Activated T-cell treated with anti-CD3 and anti-CD28 coated beads, Interleukin-2, amount 50 U/mL, for 48 hours (primary cell): ENCODE measurements around the gene FXN.
"Not testable (repeated sequence)": the region's sequence is repeated elsewhere in the genome, so short reads cannot be mapped to it uniquely, and the experiment has no call there.

Experiments used
- DNase-seq, 2 experiments: peaks; one replicate each; pipeline ENCODE4 v3.0.0-alpha.2; 2020

Gene FXN

DNA sequence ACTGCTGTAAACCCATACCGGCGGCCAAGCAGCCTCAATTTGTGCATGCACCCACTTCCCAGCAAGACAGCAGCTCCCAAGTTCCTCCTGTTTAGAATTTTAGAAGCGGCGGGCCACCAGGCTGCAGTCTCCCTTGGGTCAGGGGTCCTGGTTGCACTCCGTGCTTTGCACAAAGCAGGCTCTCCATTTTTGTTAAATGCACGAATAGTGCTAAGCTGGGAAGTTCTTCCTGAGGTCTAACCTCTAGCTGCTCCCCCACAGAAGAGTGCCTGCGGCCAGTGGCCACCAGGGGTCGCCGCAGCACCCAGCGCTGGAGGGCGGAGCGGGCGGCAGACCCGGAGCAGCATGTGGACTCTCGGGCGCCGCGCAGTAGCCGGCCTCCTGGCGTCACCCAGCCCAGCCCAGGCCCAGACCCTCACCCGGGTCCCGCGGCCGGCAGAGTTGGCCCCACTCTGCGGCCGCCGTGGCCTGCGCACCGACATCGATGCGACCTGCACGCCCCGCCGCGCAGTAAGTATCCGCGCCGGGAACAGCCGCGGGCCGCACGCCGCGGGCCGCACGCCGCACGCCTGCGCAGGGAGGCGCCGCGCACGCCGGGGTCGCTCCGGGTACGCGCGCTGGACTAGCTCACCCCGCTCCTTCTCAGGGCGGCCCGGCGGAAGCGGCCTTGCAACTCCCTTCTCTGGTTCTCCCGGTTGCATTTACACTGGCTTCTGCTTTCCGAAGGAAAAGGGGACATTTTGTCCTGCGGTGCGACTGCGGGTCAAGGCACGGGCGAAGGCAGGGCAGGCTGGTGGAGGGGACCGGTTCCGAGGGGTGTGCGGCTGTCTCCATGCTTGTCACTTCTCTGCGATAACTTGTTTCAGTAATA lies at the start of gene FXN:
FXN (plus strand) TSS at position 315 of the 871 bp plus-strand sequence; CDS start at position 346, 31 bp downstream.
- peak; percentile 91 to 92 for DNase-seq

DNA sequence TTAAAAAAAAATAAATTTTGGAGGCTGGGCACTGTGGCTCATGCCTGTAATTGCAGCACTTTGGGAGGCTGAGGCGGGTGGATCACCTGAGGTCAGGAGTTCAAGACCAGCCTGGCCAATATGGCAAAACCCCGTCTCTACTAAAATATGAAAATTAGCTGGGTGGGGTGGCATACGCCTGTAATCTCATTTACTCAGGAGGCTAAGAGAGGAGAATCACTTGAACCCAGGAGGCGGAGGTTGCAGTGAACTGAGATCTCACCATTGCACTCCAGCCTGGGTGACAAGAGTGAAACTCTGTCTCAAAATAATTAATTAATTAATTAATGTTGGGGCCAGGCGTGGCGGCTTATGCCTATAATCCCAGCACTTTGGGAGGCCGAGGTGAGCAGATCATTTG lies 48.6 kb upstream of the FXN start:
- not testable (repeated sequence) for DNase-seq

DNA sequence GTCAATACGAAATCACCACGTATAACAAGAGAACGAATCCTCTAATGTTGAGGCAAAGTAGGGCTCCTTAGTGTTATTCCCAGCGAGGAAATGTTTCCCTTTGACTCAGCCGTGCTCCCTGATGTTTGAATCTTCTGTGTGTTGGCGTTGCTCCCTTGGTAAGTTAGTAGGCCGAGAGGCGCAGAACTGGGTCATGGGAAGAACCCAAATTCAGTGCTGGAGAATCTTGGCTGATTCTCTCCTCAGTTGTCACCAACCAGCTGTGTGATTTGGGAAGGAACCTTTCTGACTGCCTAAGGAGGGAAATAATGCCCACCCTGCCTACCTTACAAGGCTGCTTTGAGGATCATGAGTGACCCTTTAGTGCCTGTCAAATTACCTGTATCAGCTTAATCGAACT lies 44.1 kb upstream of the FXN start:
- no peak for DNase-seq

DNA sequence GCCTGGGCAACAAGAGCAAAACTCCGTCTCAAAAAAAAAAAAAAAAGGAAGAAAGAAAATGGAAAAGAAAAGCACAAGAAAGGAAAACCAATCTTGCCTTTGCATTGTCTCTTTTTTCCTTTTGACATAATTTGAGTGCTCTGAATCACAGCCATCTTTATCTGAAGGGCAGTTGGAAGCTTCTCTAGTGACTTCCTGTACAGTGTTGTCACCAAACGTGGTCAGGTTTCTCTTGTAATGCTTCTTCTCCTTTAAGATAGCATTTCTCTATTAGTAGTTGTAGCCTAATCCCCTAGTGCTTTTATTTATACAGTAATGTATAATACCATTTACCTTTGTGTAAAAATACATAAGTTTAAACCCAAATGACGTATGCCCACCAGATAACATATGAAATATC lies 39.8 kb upstream of the FXN start:
- DNase-seq, result no peak

DNA sequence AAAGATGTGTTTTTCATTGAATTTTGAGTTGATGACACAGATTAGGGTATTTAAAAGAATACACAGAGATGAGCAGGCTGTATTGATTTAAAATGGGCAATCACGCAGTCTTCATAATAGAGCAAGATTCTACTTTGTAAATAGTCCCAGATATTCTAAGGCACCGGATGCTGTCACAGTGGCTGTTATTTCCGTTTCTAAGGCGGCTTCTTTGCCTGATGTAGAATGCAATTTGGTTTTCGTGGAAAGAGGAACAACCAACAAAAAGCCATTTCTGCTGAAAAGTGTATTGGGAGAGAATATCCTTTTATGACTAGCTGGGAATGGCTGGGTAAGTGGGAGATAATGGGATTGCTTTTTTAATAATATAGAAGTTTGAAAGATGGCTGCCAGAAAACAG lies 39.1 kb upstream of the FXN start:
- DNase-seq, result no peak

DNA sequence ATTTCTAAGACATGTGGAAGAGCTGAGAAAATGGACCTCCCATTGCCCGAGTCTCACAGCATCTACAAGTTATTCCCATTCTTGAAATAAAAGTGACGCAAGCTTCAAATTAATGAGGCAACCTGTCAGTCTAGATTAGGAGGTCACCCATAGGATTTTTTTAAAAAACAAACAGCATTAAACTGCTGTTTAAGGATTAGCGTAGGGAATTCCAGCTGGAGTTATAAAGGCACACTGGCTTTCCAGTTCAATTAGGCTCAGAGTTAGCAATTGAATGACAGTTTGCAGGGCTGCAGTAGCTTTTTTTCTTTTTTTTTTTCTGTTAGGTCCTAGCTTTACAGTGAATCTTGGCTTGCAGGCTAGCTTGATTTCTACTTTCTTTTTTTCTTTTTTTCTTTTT lies 37.9 kb upstream of the FXN start:
- no peak for DNase-seq

DNA sequence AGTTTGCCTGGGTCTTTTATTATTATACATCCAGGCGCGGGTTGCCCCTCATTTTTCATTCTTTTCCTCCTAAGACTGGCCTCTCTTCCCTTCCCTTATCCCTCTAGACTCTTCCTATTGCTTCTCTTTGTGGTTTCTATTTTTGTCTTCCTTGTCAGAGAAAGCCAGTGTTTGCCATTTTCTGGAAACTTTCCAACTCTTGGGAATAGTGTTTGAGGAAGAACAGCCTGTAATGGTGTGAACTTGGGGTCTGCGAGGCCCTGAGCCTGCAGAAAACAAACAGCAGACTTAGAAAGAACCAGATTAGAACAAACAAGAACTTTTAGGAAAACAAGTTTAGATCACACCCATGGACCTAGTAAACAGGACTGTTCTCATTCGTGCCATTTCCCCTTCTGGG lies 37.2 kb upstream of the FXN start:
- DNase-seq, result no peak

DNA sequence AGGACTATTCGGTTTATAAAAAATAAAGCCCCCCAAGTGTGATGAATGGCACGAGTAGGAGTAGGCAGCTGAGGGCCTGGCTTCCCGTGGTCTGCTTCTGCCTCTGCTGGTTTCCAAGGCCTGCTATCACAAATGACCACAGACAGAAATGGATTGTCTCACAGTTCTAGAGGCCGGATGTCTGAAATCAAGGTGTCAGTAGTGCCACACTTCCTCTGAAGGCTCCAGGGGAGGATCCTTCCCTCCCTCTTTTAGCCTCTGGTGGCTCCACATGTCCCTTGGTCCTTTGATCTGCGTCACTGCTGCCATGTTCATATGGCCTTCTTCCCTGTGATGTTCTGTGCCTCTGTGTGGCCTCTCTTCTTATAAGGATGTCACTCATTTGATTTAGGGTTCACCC lies 36.7 kb upstream of the FXN start:
- no peak for DNase-seq

DNA sequence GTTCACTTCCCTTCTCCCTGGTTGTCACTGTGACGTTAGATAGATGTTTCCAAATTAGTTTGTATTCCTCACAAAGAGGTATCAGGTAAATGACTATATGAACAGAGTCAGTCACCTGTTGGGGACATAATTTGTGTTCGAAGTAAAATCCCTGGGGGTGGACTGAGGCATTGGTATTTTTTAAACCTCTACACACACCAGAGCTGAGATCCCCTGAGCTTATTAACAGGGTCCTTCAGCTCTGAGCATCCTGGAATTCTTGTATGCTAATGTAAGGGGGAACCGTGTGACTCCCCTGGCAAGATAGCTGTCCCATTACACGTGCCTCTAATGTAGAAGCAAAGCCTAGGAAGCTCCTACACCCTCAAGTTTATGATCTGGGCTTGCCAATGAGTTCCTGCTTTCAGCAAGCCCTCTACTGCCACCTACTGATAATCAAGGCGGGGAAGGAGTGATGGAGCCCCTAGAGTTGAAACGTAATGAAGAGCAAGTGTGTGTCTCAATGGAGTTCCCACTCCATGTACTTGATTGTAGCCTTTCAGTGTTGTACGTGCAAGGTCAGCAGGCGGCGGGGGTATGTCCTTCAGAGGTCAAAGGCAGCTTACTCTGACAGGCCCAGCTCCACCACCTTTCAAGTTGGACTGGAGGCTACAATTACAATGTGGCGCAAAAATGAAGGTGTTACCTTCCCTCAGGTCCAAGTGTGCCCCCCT lies 36.0 kb upstream of the FXN start:
- DNase-seq, result peak; percentile 69 to 72

DNA sequence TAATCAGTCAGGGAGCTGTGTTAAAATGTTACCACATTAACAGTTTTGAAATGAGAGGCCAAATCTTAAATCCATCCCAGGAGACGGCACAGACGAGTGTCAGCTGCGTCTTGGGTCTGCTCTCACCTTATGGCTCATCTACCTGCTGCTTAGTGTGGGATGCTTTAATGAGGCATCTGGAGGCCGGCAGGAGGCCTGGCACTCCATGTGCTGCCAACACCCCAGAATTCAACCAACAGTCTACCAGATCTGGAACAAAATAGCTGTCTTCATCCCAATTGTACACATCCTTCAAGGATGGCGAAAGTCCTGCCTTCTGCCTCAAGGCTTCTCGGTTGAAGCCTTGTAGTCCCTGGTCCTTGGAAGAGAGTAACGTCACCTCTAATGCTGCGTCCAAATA lies 33.6 kb upstream of the FXN start:
- no peak for DNase-seq

DNA sequence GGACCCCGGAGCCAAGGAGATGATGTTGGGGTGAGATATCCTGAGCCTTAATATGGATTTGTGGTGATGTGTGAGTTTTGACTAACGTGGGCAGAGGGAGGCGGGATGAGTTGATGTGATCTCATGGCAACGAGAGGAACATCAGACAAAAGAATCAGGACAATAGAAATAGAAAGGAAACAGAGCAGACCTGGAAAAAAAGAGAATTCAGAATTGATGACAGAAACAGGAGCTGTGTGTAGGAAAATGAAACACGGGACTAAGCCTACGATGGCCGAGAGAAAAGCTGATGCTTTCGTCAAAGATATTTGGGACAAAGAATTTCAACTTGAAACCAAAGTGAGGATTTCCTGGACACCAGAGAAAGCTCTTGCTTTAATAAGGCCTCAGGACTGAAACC lies 32.5 kb upstream of the FXN start:
- no peak for DNase-seq

DNA sequence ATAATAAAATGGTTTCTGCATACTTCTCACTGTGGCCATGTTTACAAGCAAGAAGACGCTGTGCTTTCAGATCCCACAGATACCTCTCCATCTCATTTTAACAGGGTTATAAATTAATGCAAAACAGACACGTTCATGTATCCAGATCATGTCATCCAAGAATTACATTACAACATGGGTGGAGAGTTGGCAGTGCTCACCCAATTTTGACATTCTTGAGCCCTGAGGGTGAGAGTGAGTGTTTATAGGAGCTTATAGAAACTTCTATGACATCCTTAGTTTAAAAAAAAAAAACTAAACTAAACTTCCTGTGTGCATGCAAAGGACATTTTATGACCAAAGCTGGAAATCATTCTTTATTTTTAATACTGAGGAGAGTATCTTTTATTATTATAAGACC lies 30.7 kb upstream of the FXN start:
- DNase-seq, result no peak

DNA sequence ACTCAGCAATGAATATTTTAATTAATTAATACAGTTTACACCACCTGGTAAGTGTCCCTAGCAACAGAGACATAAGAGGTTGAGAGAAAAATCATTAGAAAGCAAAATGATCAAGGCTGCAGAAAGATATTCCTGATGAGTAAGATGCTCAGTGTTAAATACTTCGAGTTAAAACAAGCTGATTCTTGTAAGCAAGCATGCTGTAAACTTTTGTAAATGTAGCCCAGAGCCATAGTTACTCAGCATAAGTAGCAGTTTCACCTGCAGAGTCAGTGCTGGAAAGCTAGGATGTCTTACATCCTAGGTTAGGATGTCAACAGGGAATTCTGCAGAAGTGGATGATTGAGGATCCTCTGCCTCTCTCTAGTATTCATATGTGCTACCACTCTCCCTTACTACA lies 25.8 kb upstream of the FXN start:
- DNase-seq, result no peak

DNA sequence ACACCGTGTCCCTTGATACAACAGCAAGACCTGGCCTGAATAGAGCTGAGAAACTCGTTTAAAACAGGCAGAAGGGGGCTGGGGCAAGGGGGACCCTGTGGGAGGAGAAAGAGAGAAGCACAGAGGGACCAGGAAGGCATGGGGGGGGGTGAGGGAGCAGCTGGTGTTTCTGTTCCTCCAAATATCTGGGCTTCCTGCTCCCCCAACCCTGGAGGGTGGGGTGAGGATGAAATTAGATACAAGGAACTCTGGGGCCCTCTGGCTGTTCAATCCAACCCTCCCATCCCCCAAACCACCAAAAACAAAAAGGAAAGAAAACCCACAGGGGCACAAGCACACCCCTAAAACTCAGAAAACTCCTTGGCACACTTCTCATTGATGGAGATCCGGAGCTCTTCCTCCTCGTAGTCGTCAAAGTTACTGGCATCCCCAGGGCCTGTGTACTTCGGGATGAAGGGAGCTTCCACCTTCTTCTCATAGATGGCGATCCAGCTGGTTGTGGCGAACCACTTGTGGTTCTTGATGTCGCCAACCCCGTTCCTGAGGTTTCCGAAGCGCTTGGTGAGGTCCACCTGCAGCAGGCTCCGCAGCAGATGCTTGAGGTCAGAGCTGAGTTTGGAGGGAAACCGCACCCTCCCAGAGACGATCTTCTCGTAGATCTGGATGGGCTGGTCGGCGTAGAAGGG lies 22.7 kb upstream of the FXN start:
- no peak for DNase-seq

DNA sequence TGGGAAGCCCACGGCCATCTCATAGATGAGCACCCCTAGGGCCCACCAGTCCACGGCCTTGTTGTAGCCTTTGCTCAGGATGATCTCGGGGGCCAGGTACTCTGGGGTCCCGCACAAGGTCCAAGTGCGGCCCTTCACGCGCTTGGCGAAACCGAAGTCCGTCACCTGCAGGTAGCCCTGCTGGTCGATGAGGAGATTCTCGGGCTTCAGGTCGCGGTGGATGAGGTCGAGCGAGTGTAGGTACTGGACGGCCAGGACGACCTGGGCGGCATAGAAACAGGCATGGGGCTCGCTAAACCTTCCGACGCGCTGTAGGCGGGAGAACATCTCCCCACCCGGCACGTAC lies 22.2 kb upstream of the FXN start:
- DNase-seq, result no peak

DNA sequence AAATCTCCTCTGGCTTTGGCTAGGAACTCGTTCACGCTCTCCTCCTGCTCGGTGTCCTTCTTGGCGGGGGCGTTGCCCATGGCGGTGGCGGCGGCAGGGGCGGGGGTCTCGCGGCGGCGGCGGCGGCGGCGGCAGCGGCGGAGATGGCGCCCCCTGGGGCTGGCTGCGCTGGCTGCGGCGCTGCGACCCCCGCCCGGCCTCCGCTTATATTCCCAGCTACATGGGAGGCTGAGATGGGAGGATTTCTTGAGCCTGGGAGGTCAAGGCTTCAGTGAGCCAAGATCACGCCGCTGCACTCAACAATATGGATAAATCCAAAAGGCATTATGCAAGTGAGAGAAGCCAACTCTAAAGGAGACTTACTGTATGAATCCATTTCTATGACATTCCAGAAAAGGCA lies 21.5 kb upstream of the FXN start, which contains the start of gene PRKACG:
PRKACG (minus strand) TSS at position 101 of the 400 bp plus-strand sequence; CDS start at position 80, 21 bp downstream.
- no peak for DNase-seq

DNA sequence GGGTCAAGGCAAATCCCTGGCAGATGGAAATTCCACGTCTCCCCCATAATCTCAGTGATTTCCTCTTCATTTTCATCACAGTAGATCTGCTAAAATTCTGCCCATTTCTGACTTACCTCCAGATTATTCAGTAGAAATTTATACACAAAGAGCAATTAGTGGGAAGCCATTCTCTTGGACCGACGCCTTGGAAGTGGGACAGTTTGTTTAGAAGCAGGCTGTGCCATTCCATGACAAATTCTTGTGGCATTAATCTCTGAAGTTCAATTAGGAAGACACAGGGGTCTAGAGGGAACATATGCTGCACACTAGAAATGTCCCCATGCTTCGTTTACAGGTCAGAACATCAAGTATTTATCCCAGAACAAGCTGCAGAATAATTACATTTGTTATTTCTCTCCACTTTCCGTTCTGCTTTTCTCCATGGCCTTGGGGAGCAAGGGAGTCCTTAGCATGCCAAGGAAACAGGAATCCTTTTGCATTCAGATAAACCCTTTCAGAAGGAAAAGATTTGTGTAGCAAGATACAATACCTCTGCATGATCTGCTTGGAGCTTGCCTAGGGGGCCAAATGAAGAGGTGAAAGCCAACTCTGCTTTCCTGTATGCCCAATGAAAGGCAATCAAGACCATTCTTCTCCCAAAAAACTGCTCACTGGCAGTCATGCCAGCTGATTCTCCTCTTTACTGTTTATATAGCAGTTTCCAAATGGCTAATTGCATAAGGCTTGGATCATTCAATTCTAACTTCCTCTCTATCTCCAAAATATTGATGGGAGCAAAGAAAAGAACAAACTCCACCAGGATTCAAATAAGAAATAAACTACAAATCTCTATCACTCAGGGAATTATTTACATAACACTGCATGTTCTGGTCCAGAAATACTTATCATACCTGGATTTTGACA lies 19.1 kb upstream of the FXN start:
- DNase-seq, result no peak

DNA sequence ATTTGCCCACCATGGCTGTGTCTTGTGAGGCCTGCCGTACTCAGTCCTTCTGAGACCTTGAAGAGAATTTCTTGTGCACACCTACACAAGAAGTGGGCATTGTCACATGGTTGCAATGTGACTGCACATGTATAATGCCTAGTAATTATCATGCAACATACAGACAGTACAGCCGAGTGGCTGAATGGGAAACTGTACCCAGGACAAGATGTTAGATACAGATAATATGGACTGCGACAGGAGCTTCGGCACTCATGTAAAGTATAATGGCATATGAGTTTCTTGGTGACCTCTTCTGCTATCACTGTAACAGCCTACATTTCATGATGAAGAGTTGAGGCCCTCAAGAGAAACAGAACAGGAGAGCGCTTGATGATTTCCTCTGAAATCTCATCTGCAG lies 16.8 kb upstream of the FXN start:
- DNase-seq, result no peak

DNA sequence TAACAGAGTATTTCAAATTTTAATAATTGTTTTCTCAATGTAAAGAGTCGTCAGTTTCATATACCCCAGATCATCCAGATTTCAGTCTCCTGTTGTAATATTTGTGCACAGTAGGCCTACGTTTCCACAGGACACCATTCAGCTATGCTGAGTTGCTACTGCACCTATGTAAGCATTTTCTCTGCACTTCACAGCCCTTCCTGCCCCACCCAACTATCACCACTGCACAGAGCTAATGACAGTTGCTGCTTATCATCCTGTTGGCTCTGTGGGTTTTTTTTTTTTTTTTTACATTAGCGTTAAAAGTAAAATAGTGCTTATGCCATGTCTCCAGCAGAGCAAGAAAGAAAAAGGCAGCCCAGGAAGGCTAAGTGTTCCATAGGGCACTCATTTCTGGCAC lies 15.7 kb upstream of the FXN start:
- DNase-seq, result no peak

DNA sequence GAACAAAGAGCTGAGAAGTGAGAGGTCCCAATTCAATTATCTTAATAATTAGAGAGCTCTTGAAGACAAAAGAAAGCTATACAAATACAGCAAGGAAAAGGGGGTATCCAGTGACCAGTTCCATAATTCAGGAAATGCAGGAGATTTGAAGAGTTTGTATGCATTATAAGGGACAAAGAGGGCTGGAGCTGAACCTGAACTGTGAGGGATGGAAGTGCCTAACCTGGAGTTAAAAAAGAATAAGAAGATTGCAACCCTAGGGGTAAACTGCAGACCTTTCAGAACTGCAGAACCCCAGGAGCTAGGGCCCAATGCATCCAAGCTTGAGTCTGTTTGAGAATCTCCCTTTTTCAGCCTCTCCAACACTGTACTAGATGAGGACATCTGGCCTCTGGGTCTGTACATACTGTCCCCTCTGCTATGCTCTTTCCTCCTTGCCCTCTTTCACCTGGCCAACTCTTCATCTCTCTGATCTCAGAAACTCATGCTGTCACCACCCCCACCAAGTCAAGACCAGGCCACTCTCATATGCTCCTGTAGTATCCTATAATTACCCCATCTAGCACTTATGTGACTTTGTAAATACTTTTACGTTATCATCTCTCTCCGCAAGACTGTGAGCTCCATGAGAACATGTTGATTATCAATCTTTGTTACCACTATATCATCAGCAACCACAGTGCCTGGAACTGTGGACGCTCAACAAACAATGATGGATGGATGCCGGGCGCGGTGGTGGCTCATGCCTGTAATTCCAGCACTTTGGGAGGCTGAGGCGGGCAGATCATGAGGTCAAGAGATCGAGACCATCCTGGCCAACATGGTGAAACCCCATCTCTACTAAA lies 15.0 kb upstream of the FXN start:
- DNase-seq, result no peak

DNA sequence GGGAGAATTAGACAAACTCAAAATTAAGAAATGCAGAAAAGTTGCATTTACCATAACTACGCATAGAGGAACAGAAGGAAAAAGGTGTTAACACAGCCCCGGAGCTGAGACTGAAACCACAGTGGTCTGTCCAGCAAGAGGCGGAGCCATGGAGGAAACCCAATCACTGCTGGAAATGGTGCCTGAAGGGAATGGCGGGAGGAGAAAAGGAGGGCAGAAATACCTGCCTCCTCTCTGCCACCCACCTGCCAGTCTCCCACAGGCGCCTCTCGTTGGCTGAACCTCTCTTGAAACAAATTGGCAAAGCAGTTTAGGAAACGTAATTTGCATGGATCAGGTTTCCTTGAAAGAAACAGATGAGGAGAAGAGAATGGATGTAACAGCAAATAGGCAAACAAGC lies 11.9 kb upstream of the FXN start:
- DNase-seq, result no peak
